IPS-NIHi7 (cell line): ENCODE measurements around the gene ITSN2.

Experiments
- DNase-seq: peaks from one replicate; pipeline ENCODE4 v3.0.0; 2012; ENCODE audit warnings: mixed read lengths; ENCODE audit errors: extremely low spot score

Gene ITSN2

GRCh38 chr2:24334245-24334633 lies 26.1 kb downstream of the ITSN2 start:
- no peak for DNase-seq

- DNase-seq, result no peak
These were observed 27.4 kb downstream of the ITSN2 start for GRCh38 chr2:24332791-24333540.

GRCh38 chr2:24330161-24330560 lies 30.2 kb downstream of the ITSN2 start:
- no peak for DNase-seq

- no peak for DNase-seq
These were observed 30.6 kb downstream of the ITSN2 start for GRCh38 chr2:24329700-24330099.

GRCh38 chr2:24328010-24328409 lies 32.3 kb downstream of the ITSN2 start:
- DNase-seq, result no peak

- no peak for DNase-seq
These were observed 42.8 kb downstream of the ITSN2 start for GRCh38 chr2:24317491-24317920.

- no peak for DNase-seq
These were observed 44.7 kb downstream of the ITSN2 start for GRCh38 chr2:24315669-24316068.

- DNase-seq, result no peak
These were observed 46.3 kb downstream of the ITSN2 start for GRCh38 chr2:24313744-24314632.

GRCh38 chr2:24307961-24308360 lies 52.4 kb downstream of the ITSN2 start:
- no peak for DNase-seq

- DNase-seq, result no peak
These were observed 55.7 kb downstream of the ITSN2 start for GRCh38 chr2:24304631-24305030.

GRCh38 chr2:24304098-24304497 lies 56.2 kb downstream of the ITSN2 start:
- DNase-seq, result no peak

- no peak for DNase-seq
These were observed 58.7 kb downstream of the ITSN2 start for GRCh38 chr2:24301599-24301998.

GRCh38 chr2:24297663-24298062 lies 62.7 kb downstream of the ITSN2 start:
- DNase-seq, result no peak

- DNase-seq, result no peak
These were observed 73.2 kb downstream of the ITSN2 start for GRCh38 chr2:24287171-24287570.

- no peak for DNase-seq
These were observed 74.7 kb downstream of the ITSN2 start for GRCh38 chr2:24285484-24286152.

GRCh38 chr2:24280645-24281044 lies 79.7 kb downstream of the ITSN2 start:
- DNase-seq, result no peak

- peak; percentile 18 for DNase-seq
These were observed 80.2 kb downstream of the ITSN2 start for GRCh38 chr2:24280161-24280560.

- peak; percentile 18 for DNase-seq
These were observed 83.9 kb downstream of the ITSN2 start for GRCh38 chr2:24276349-24276899.

GRCh38 chr2:24274809-24275208 lies 85.5 kb downstream of the ITSN2 start:
- no peak for DNase-seq

GRCh38 chr2:24273598-24273997 lies 86.7 kb downstream of the ITSN2 start:
- no peak for DNase-seq

- DNase-seq, result no peak
These were observed 87.4 kb downstream of the ITSN2 start for GRCh38 chr2:24272907-24273306.

GRCh38 chr2:24272161-24272802 lies 88.1 kb downstream of the ITSN2 start:
- no peak for DNase-seq
